ENCODE data around the gene CLASP1. TPM values are rescaled to one million over a fixed set of nuclear protein-coding genes. Genes with fewer than 3 reads are reported as not detected.

Gene CLASP1
- total and polyA plus RNA-seq, 4 donors, result 11.8 to 81.8 (median 40.3) TPM

GRCh38 chr2:121372721-121373353 is 276.4 kb downstream of the CLASP1 start:
- H3K9me3 ChIP-seq (ENCODE audit: control insufficient read depth, low read length), result no peaks in the 10 kb centered on the region
- DNase-seq (no peak), ATAC-seq (ENCODE audit: low FRiP score) (no peak)
- no peak overlapping the region for H3K4me3 ChIP-seq (ENCODE audit: low read length in 2 of 2)
- no peaks in the 10 kb centered on the region for H3K4me1 ChIP-seq (ENCODE audit: control insufficient read depth in 1 of 2, insufficient read depth in 2 of 2, low read length in 2 of 2)
- intact Hi-C loops (cut with DNase I), result no loop called here
- no peak overlapping the region for H3K27ac ChIP-seq (ENCODE audit: low read depth in 1 of 2, low read length in 2 of 2)
- 94 to 97% methylated on average over 7 of the region's 7 CpGs for WGBS, 2 donors
- H3K36me3 ChIP-seq (ENCODE audit: control insufficient read depth in 1 of 2, insufficient read depth in 2 of 2, low read length in 1 of 2), result peaks cover 0 to 3% of the 10 kb centered on the region in 2 donors
- no peaks in the 10 kb centered on the region for H3K27me3 ChIP-seq (ENCODE audit: control insufficient read depth in 1 of 2, insufficient read depth in 2 of 2, low read length in 1 of 2)

DNA sequence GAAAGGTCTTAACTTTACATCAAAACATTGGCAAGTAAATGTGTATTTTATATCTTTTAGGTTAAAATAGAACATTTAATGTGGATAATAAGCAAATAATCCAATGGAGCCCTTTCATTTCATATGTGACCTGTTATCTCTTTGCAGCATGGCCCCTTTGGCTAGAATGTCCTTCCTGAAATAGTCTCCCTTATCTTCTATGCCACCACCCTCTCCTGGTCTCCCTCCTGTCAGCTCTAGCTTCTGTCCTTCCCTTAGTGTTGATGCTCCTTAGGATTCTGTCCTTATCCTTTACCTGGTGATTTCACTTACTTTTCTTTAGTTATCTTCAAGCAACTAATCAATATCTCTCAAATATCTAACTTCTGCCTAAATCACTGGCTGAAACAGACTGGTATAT is 277.2 kb downstream of the CLASP1 start:
- H3K4me1 ChIP-seq (ENCODE audit: control insufficient read depth in 1 of 2, insufficient read depth in 2 of 2, low read length in 2 of 2), result no peaks in the 10 kb centered on the region
- no peak overlapping the region for H3K27ac ChIP-seq (ENCODE audit: low read depth in 1 of 2, low read length in 2 of 2)
- intact Hi-C loops (cut with DNase I), result no loop called here
- peaks cover 0 to 5% of the 10 kb centered on the region in 2 donors for H3K36me3 ChIP-seq (ENCODE audit: control insufficient read depth in 1 of 2, insufficient read depth in 2 of 2, low read length in 1 of 2)
- ATAC-seq (ENCODE audit: low FRiP score) (no peak), DNase-seq (no peak)
- H3K9me3 ChIP-seq (ENCODE audit: control insufficient read depth, low read length), result no peaks in the 10 kb centered on the region
- no peak overlapping the region for H3K4me3 ChIP-seq (ENCODE audit: low read length in 2 of 2)
- H3K27me3 ChIP-seq (ENCODE audit: control insufficient read depth in 1 of 2, insufficient read depth in 2 of 2, low read length in 1 of 2), result no peaks in the 10 kb centered on the region

- intact Hi-C loops (cut with DNase I), result no loop called here
- no peaks in the 10 kb centered on the region for H3K27me3 ChIP-seq (ENCODE audit: control insufficient read depth in 1 of 2, insufficient read depth in 2 of 2, low read length in 1 of 2)
- no peak overlapping the region for H3K4me3 ChIP-seq (ENCODE audit: low read length in 2 of 2)
- no peak overlapping the region for H3K27ac ChIP-seq (ENCODE audit: low read depth in 1 of 2, low read length in 2 of 2)
- H3K4me1 ChIP-seq (ENCODE audit: control insufficient read depth in 1 of 2, insufficient read depth in 2 of 2, low read length in 2 of 2), result no peaks in the 10 kb centered on the region
- DNase-seq (no peak), ATAC-seq (ENCODE audit: low FRiP score) (no peak)
- H3K9me3 ChIP-seq (ENCODE audit: control insufficient read depth, low read length), result no peaks in the 10 kb centered on the region
- peaks cover 0 to 3% of the 10 kb centered on the region in 2 donors for H3K36me3 ChIP-seq (ENCODE audit: control insufficient read depth in 1 of 2, insufficient read depth in 2 of 2, low read length in 1 of 2)
These were observed 280.4 kb downstream of the CLASP1 start for GRCh38 chr2:121368836-121369235.

DNA sequence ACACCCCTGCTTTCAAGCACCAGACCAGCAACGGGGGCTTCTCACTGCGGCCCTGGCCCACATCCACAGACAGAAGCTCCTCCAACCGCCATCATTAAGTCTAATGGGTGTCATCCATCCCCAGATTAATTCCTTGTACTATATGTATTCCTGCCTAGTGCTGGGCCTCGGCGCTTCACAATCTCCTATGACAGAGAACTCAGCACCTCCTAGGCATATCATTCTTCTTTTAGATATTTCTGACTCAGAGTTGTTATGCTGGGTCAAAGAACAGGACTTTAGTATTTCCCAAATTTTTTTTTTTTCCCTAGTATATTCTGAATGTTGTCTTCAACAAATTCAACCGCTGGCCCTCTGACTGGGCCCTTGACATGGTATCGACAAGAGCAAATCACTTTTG is 281.1 kb downstream of the CLASP1 start:
- Histone ChIP-seq H3K9me3 (ENCODE audit: control insufficient read depth, low read length) (no peaks in the 10 kb centered on the region), H3K27me3 (ENCODE audit: control insufficient read depth in 1 of 2, insufficient read depth in 2 of 2, low read length in 1 of 2) (no peaks in the 10 kb centered on the region), H3K4me3 (ENCODE audit: low read length in 2 of 2) (no peak overlapping the region), H3K4me1 (ENCODE audit: control insufficient read depth in 1 of 2, insufficient read depth in 2 of 2, low read length in 2 of 2) (no peaks in the 10 kb centered on the region), H3K36me3 (ENCODE audit: control insufficient read depth in 1 of 2, insufficient read depth in 2 of 2, low read length in 1 of 2) (peaks cover 0 to 3% of the 10 kb centered on the region in 2 donors), H3K27ac (ENCODE audit: low read depth in 1 of 2, low read length in 2 of 2) (no peak overlapping the region)
- ATAC-seq (ENCODE audit: low FRiP score) (no peak), DNase-seq (no peak)
- 94 to 98% methylated on average over 7 of the region's 7 CpGs for WGBS, 2 donors
- intact Hi-C loops (cut with DNase I), result no loop called here

GRCh38 chr2:121367246-121367900 is 281.9 kb downstream of the CLASP1 start:
- 93 to 94% methylated on average over 26 of the region's 26 CpGs for WGBS, 2 donors
- Histone ChIP-seq H3K36me3 (ENCODE audit: control insufficient read depth in 1 of 2, insufficient read depth in 2 of 2, low read length in 1 of 2) (peaks cover 0 to 3% of the 10 kb centered on the region in 2 donors), H3K27me3 (ENCODE audit: control insufficient read depth in 1 of 2, insufficient read depth in 2 of 2, low read length in 1 of 2) (no peaks in the 10 kb centered on the region), H3K27ac (ENCODE audit: low read depth in 1 of 2, low read length in 2 of 2) (no peak overlapping the region), H3K9me3 (ENCODE audit: control insufficient read depth, low read length) (no peaks in the 10 kb centered on the region), H3K4me1 (ENCODE audit: control insufficient read depth in 1 of 2, insufficient read depth in 2 of 2, low read length in 2 of 2) (no peaks in the 10 kb centered on the region), H3K4me3 (ENCODE audit: low read length in 2 of 2) (no peak overlapping the region)
- intact Hi-C loops (cut with DNase I), result no loop called here
- DNase-seq (no peak), ATAC-seq (ENCODE audit: low FRiP score) (no peak)

- DNase-seq (no peak), ATAC-seq (ENCODE audit: low FRiP score) (no peak)
- H3K27ac ChIP-seq (ENCODE audit: low read depth in 1 of 2, low read length in 2 of 2), result no peak overlapping the region
- peaks cover 0 to 5% of the 10 kb centered on the region in 2 donors for H3K36me3 ChIP-seq (ENCODE audit: control insufficient read depth in 1 of 2, insufficient read depth in 2 of 2, low read length in 1 of 2)
- peaks cover 0 to 1% of the 10 kb centered on the region in 2 donors for H3K4me1 ChIP-seq (ENCODE audit: control insufficient read depth in 1 of 2, insufficient read depth in 2 of 2, low read length in 2 of 2)
- H3K27me3 ChIP-seq (ENCODE audit: control insufficient read depth in 1 of 2, insufficient read depth in 2 of 2, low read length in 1 of 2), result no peaks in the 10 kb centered on the region
- intact Hi-C loops (cut with DNase I), result no loop called here
- H3K9me3 ChIP-seq (ENCODE audit: control insufficient read depth, low read length), result no peaks in the 10 kb centered on the region
- H3K4me3 ChIP-seq (ENCODE audit: low read length in 2 of 2), result no peak overlapping the region
These were observed 283.2 kb downstream of the CLASP1 start for GRCh38 chr2:121366040-121366439.

- intact Hi-C loops (cut with DNase I), result no loop called here
- Histone ChIP-seq H3K4me3 (ENCODE audit: low read length in 2 of 2) (no peak overlapping the region), H3K27ac (ENCODE audit: low read depth in 1 of 2, low read length in 2 of 2) (no peak overlapping the region), H3K4me1 (ENCODE audit: control insufficient read depth in 1 of 2, insufficient read depth in 2 of 2, low read length in 2 of 2) (peaks cover 0 to 4% of the 10 kb centered on the region in 2 donors), H3K27me3 (ENCODE audit: control insufficient read depth in 1 of 2, insufficient read depth in 2 of 2, low read length in 1 of 2) (no peaks in the 10 kb centered on the region), H3K9me3 (ENCODE audit: control insufficient read depth, low read length) (no peaks in the 10 kb centered on the region), H3K36me3 (ENCODE audit: control insufficient read depth in 1 of 2, insufficient read depth in 2 of 2, low read length in 1 of 2) (peaks cover 0 to 5% of the 10 kb centered on the region in 2 donors)
- DNase-seq (no peak), ATAC-seq (ENCODE audit: low FRiP score) (no peak)
- 92 to 94% methylated on average over 14 of the region's 14 CpGs for WGBS, 2 donors
These were observed 284.2 kb downstream of the CLASP1 start for GRCh38 chr2:121365061-121365460.

GRCh38 chr2:121363632-121364420 is 285.4 kb downstream of the CLASP1 start:
- 2 to 5% methylated on average over 5 of the region's 5 CpGs for WGBS, 2 donors
- H3K27ac ChIP-seq (ENCODE audit: low read depth in 1 of 2, low read length in 2 of 2), result peak overlapping the region; percentile 47 to 69
- H3K36me3 ChIP-seq (ENCODE audit: control insufficient read depth in 1 of 2, insufficient read depth in 2 of 2, low read length in 1 of 2), result peaks cover 0 to 5% of the 10 kb centered on the region in 2 donors
- peak; percentile 21 for ATAC-seq (ENCODE audit: low FRiP score)
- no peaks in the 10 kb centered on the region for H3K27me3 ChIP-seq (ENCODE audit: control insufficient read depth in 1 of 2, insufficient read depth in 2 of 2, low read length in 1 of 2)
- peaks cover 0 to 4% of the 10 kb centered on the region in 2 donors for H3K4me1 ChIP-seq (ENCODE audit: control insufficient read depth in 1 of 2, insufficient read depth in 2 of 2, low read length in 2 of 2)
- H3K4me3 ChIP-seq (ENCODE audit: low read length in 2 of 2), result no peak overlapping the region
- no peak for DNase-seq
- intact Hi-C loops (cut with DNase I), result no loop called here
- H3K9me3 ChIP-seq (ENCODE audit: control insufficient read depth, low read length), result no peaks in the 10 kb centered on the region

Data from aorta (tissue), 5 donors.